Measurements from ENCODE around the gene PCCA. TPM values are rescaled to one million over a fixed set of nuclear protein-coding genes. Genes with fewer than 3 reads are reported as not detected.

PCCA gene
- total and polyA plus RNA-seq, 3 experiments from 2014 or later: 6.1 to 9.5 (median 6.2) TPM

- ChIA-PET CTCF (interaction anchor here (0.7 to 2.7 kb wide), 4 partner anchors 12 to 27 kb away, joined by 3 to 7 read pairs (median 4); no protein-coding TSS in a partner anchor), POLR2A (no interaction called here)
- H3K27me3 ChIP-seq (ENCODE audit: insufficient read depth, low read length, poor library complexity, severe bottlenecking): no peaks in the 10 kb centered on the region
- H3K4me1 Mint-ChIP-seq: peaks cover 5 to 8% (median 8%) of the 10 kb centered on the region in 3 donors
- no peaks in the 10 kb centered on the region for H3K36me3 ChIP-seq (ENCODE audit: insufficient read depth, low read length)
- DNase-seq: no peak
- no peaks in the 10 kb centered on the region for H3K27me3 Mint-ChIP-seq
- no peak overlapping the region for H3K27ac ChIP-seq (ENCODE audit: low read depth, low read length)
- no peaks in the 10 kb centered on the region for H3K9me3 ChIP-seq (ENCODE audit: low read length)
- H3K9me3 Mint-ChIP-seq: no peaks in the 10 kb centered on the region
- peak overlapping the region in 1 of 8 donors; percentile 34 for H3K27ac Mint-ChIP-seq
- no peak overlapping the region for H3K4me3 ChIP-seq (ENCODE audit: low read length)
- no peaks in the 10 kb centered on the region for H3K4me1 ChIP-seq (ENCODE audit: insufficient read depth, low read length)
- no peak overlapping the region for H3K4me3 Mint-ChIP-seq
- H3K36me3 Mint-ChIP-seq: peaks cover 4 to 8% (median 5%) of the 10 kb centered on the region in 3 donors
Measured at GRCh38 chr13:100560498-100561157, 471.7 kb downstream of the PCCA start.

- no peak overlapping the region for H3K4me3 Mint-ChIP-seq
- POLR2A ChIA-PET: no interaction called here
- CTCF ChIA-PET: interaction anchor here (0.9 to 2.7 kb wide), 2 partner anchors 11 to 12 kb away, joined by 3 to 7 read pairs; no protein-coding TSS in a partner anchor
- H3K27ac ChIP-seq (ENCODE audit: low read depth, low read length): no peak overlapping the region
- H3K4me1 Mint-ChIP-seq: peaks cover 5 to 10% (median 8%) of the 10 kb centered on the region in 3 donors
- no peaks in the 10 kb centered on the region for H3K9me3 ChIP-seq (ENCODE audit: low read length)
- H3K27me3 Mint-ChIP-seq: no peaks in the 10 kb centered on the region
- no peaks in the 10 kb centered on the region for H3K36me3 ChIP-seq (ENCODE audit: insufficient read depth, low read length)
- DNase-seq: no peak
- peaks cover 3 to 7% (median 5%) of the 10 kb centered on the region in 3 donors for H3K36me3 Mint-ChIP-seq
- no peaks in the 10 kb centered on the region for H3K9me3 Mint-ChIP-seq
- no peak overlapping the region for H3K27ac Mint-ChIP-seq
- no peaks in the 10 kb centered on the region for H3K27me3 ChIP-seq (ENCODE audit: insufficient read depth, low read length, poor library complexity, severe bottlenecking)
- no peaks in the 10 kb centered on the region for H3K4me1 ChIP-seq (ENCODE audit: insufficient read depth, low read length)
- no peak overlapping the region for H3K4me3 ChIP-seq (ENCODE audit: low read length)
Measured at GRCh38 chr13:100561158-100561499, 472.2 kb downstream of the PCCA start.

GRCh38 chr13:100561599-100562204 lies 472.8 kb downstream of the PCCA start:
- Histone ChIP-seq H3K4me3 (ENCODE audit: low read length) (no peak overlapping the region), H3K4me1 (ENCODE audit: insufficient read depth, low read length) (no peaks in the 10 kb centered on the region), H3K36me3 (ENCODE audit: insufficient read depth, low read length) (no peaks in the 10 kb centered on the region), H3K27ac (ENCODE audit: low read depth, low read length) (no peak overlapping the region), H3K9me3 (ENCODE audit: low read length) (no peaks in the 10 kb centered on the region), H3K27me3 (ENCODE audit: insufficient read depth, low read length, poor library complexity, severe bottlenecking) (no peaks in the 10 kb centered on the region)
- H3K4me3 Mint-ChIP-seq: no peak overlapping the region
- H3K4me1 Mint-ChIP-seq: peaks cover 5 to 10% (median 8%) of the 10 kb centered on the region in 3 donors
- POLR2A ChIA-PET: no interaction called here
- H3K27me3 Mint-ChIP-seq: no peaks in the 10 kb centered on the region
- H3K36me3 Mint-ChIP-seq: peaks cover 5 to 10% (median 9%) of the 10 kb centered on the region in 3 donors
- peaks cover 0 to 2% (median 0%) of the 10 kb centered on the region in 5 donors for H3K9me3 Mint-ChIP-seq
- CTCF ChIA-PET: interaction anchor here (0.9 to 2.7 kb wide), 2 partner anchors 11 to 12 kb away, joined by 3 to 7 read pairs; no protein-coding TSS in a partner anchor
- DNase-seq: no peak
- H3K27ac Mint-ChIP-seq: no peak overlapping the region

- peak overlapping the region in 1 of 8 donors; percentile 90 for H3K27ac Mint-ChIP-seq
- H3K4me3 Mint-ChIP-seq: no peak overlapping the region
- peaks cover under 1 to 10% (median 8%) of the 10 kb centered on the region in 3 donors for H3K4me1 Mint-ChIP-seq
- peaks cover 0 to 2% (median 0%) of the 10 kb centered on the region in 5 donors for H3K9me3 Mint-ChIP-seq
- Histone ChIP-seq H3K27ac (ENCODE audit: low read depth, low read length) (no peak overlapping the region), H3K4me3 (ENCODE audit: low read length) (no peak overlapping the region), H3K27me3 (ENCODE audit: insufficient read depth, low read length, poor library complexity, severe bottlenecking) (no peaks in the 10 kb centered on the region), H3K4me1 (ENCODE audit: insufficient read depth, low read length) (no peaks in the 10 kb centered on the region), H3K9me3 (ENCODE audit: low read length) (no peaks in the 10 kb centered on the region), H3K36me3 (ENCODE audit: insufficient read depth, low read length) (no peaks in the 10 kb centered on the region)
- peaks cover 9 to 16% (median 12%) of the 10 kb centered on the region in 3 donors for H3K36me3 Mint-ChIP-seq
- DNase-seq: no peak
- CTCF ChIA-PET: no interaction called here
- POLR2A ChIA-PET: no interaction called here
- no peaks in the 10 kb centered on the region for H3K27me3 Mint-ChIP-seq
Measured at GRCh38 chr13:100563779-100564178, 474.9 kb downstream of the PCCA start.

GRCh38 chr13:100564444-100565223 lies 475.7 kb downstream of the PCCA start:
- ChIA-PET CTCF (interaction anchor here (0.9 kb wide), 1 partner anchor 8 kb away, joined by 3 read pairs; no protein-coding TSS in a partner anchor), POLR2A (no interaction called here)
- Histone ChIP-seq H3K27ac (ENCODE audit: low read depth, low read length) (no peak overlapping the region), H3K36me3 (ENCODE audit: insufficient read depth, low read length) (no peaks in the 10 kb centered on the region), H3K27me3 (ENCODE audit: insufficient read depth, low read length, poor library complexity, severe bottlenecking) (no peaks in the 10 kb centered on the region), H3K9me3 (ENCODE audit: low read length) (no peaks in the 10 kb centered on the region), H3K4me1 (ENCODE audit: insufficient read depth, low read length) (no peaks in the 10 kb centered on the region), H3K4me3 (ENCODE audit: low read length) (no peak overlapping the region)
- H3K27ac Mint-ChIP-seq: peak overlapping the region in 1 of 8 donors; percentile 80
- peaks cover 0 to 10% (median 8%) of the 10 kb centered on the region in 3 donors for H3K4me1 Mint-ChIP-seq
- no peaks in the 10 kb centered on the region for H3K27me3 Mint-ChIP-seq
- H3K9me3 Mint-ChIP-seq: peaks cover 0 to 2% (median 0%) of the 10 kb centered on the region in 5 donors
- no peak overlapping the region for H3K4me3 Mint-ChIP-seq
- H3K36me3 Mint-ChIP-seq: peaks cover 9 to 18% (median 12%) of the 10 kb centered on the region in 3 donors
- no peak for DNase-seq

- Mint-ChIP-seq H3K9me3 (peaks cover 0 to 2% (median 0%) of the 10 kb centered on the region in 5 donors), H3K27ac (peak overlapping the region in 1 of 8 donors; percentile 80), H3K4me1 (peaks cover 0 to 10% (median 7%) of the 10 kb centered on the region in 3 donors), H3K27me3 (no peaks in the 10 kb centered on the region), H3K4me3 (no peak overlapping the region), H3K36me3 (peaks cover 9 to 16% (median 12%) of the 10 kb centered on the region in 3 donors)
- DNase-seq: peak in 1 of 5 donors; percentile 13
- Histone ChIP-seq H3K36me3 (ENCODE audit: insufficient read depth, low read length) (no peaks in the 10 kb centered on the region), H3K4me1 (ENCODE audit: insufficient read depth, low read length) (no peaks in the 10 kb centered on the region), H3K9me3 (ENCODE audit: low read length) (no peaks in the 10 kb centered on the region), H3K4me3 (ENCODE audit: low read length) (no peak overlapping the region), H3K27ac (ENCODE audit: low read depth, low read length) (no peak overlapping the region), H3K27me3 (ENCODE audit: insufficient read depth, low read length, poor library complexity, severe bottlenecking) (no peaks in the 10 kb centered on the region)
- ChIA-PET POLR2A (no interaction called here), CTCF (no interaction called here)
Measured at GRCh38 chr13:100565286-100565685, 476.4 kb downstream of the PCCA start.

- ChIA-PET POLR2A (no interaction called here), CTCF (no interaction called here)
- Histone ChIP-seq H3K4me1 (ENCODE audit: insufficient read depth, low read length) (no peaks in the 10 kb centered on the region), H3K27me3 (ENCODE audit: insufficient read depth, low read length, poor library complexity, severe bottlenecking) (no peaks in the 10 kb centered on the region), H3K9me3 (ENCODE audit: low read length) (no peaks in the 10 kb centered on the region), H3K36me3 (ENCODE audit: insufficient read depth, low read length) (no peaks in the 10 kb centered on the region), H3K27ac (ENCODE audit: low read depth, low read length) (no peak overlapping the region), H3K4me3 (ENCODE audit: low read length) (no peak overlapping the region)
- Mint-ChIP-seq H3K27ac (peak overlapping the region in 1 of 8 donors; percentile 95), H3K36me3 (peaks cover 11 to 16% (median 12%) of the 10 kb centered on the region in 3 donors), H3K4me1 (peaks cover 0 to 10% (median 7%) of the 10 kb centered on the region in 3 donors), H3K9me3 (peaks cover 0 to 2% (median 0%) of the 10 kb centered on the region in 5 donors), H3K4me3 (no peak overlapping the region), H3K27me3 (no peaks in the 10 kb centered on the region)
- DNase-seq: no peak
Measured at GRCh38 chr13:100566543-100566942, 477.6 kb downstream of the PCCA start.
